Stimulated activated CD4-positive, alpha-beta T cell treated with anti-CD3 and anti-CD28 coated beads, Interleukin-4, amount 100 ng/mL, for 4 hours (primary cell): ENCODE data around the gene KRTAP5-2.

Source experiments
- DNase-seq, 2 experiments: peaks; one replicate each; pipeline ENCODE4 v3.0.0-alpha.2; 2020

KRTAP5-2 gene

GRCh38 chr11:1565904-1566247, 32.2 kb downstream of the KRTAP5-2 start:
- no peak for DNase-seq

- no peak for DNase-seq
These were observed 32.8 kb downstream of the KRTAP5-2 start for GRCh38 chr11:1565173-1565903.

GRCh38 chr11:1564535-1565172, 33.4 kb downstream of the KRTAP5-2 start:
- DNase-seq, result no peak

- DNase-seq, result no peak
These were observed 34.2 kb downstream of the KRTAP5-2 start for GRCh38 chr11:1563697-1564534.

DNA sequence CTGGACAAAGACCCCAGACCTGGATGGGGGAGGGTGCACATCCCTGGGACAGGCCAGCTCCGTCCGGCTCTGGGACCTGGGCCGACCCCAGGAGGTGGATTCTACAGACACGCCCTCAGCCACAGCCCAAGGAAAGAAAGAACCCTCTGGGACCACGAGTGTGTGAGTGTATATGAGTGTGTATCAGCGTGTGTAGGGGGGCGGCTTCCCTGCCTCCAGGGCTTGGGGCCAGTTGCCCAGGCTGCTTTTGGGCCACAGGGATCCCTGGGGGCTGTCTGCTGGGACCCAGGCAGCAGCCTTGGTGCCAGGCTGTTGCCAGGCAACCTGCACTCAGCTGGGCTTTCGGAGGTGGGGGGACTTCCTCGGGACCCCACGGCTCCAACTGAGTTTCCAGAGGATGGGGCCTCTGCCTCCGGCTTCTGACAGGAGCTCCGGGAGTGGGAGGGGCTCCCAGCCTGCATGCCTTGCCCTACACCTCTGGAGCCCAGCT, 34.9 kb downstream of the KRTAP5-2 start:
- DNase-seq, result no peak

GRCh38 chr11:1562469-1563148, 35.5 kb downstream of the KRTAP5-2 start:
- DNase-seq, result no peak

DNA sequence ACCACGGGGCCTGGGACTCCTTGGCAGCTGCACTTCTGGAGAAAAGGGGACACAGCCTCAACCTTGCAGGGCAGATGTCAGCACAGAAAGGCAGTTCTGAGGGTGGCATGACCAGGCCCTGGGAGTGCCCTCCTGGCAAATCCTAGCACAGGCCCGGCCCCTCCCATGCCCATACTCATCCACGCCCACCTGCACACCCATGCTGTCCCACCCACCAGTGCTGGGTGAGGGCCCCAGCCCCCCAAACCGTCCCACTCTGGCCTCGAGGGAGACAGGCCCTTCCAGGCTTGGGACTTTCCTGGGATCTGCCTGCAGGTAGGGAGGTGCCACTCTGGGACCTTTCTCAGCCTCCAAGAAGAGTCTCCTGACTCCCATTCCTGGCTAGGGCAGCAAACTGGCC, 36.1 kb downstream of the KRTAP5-2 start:
- DNase-seq, result no peak

DNA sequence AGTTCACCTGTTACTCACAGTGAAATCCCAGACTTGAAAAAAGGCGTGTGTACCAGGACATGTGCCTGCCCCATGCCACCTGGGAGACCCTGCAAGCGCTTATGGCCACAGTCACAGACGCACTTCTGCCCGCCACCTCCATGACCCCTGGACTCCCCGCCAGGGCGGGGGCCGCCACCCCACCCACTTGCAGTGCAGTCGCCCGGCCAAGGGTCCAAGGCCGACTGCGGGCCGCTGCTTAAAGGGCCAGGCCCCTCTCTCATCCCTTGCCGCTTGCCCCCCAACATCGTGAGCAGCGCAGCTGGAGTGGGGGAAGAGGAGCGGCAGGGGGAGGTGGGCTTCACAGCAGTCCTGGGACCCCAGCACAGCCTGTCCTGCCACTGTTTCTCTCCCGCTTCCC, 36.8 kb downstream of the KRTAP5-2 start:
- no peak for DNase-seq

DNA sequence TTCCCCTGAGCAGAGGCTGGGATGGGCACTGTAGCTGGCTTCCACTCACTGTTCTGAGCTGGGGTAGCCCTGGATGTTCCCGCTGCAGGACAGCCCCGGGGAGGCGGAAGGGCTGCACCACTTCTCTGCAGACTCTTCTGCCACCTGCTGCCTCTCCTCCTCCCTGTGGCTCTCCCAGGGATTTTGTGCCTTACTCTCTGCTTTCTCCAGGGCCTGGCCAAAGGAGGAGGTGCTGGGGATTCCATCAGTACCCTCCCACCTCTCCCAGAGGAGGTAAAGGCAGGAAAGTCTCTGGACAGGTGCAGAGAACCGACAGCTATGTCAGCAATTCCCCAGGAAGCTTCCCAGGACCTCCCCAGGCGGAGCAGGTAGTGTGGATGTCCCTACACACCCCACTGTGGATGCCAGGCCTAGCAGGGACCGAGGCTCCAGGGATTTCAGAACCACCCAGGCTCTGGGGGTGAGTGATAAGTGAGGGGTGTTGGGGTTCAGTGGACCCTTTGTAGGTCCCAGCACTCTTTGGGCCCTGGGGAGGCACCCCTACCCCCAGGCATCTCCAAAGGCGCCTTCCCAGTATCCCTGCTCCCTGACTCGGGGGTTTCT, 37.3 kb downstream of the KRTAP5-2 start:
- no peak for DNase-seq

DNA sequence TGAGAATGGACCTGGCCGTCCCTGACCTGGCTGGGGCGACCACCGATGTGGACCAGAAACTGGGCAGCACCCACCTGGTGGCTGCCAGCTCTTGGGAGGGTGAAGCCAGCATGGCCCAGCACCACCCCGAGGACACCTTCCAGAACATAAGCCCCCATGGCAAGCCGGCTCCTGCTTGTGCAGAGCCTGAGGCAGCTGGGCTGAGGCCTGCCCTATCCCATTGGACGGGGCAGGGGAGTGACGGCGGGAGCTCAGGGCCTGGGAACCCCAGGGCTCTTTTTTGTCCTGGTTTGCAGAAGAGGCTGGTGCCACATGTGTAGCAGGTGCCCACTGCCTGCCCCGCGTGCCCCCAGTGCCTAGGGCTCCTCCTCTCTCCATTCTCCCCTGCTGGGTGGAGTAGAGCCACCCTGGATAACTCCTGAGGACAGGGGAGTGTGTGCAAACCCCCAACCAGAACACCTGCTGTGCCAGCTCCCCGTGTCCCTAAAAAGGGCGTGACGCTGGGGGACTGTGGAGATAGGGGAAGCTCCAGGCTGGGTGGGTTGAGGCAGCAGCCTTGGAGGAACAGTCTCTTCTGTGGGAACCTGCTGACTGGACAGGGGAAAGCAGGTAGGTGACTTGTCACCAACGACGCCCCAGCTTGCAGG, 38.0 kb downstream of the KRTAP5-2 start:
- no peak for DNase-seq

DNA sequence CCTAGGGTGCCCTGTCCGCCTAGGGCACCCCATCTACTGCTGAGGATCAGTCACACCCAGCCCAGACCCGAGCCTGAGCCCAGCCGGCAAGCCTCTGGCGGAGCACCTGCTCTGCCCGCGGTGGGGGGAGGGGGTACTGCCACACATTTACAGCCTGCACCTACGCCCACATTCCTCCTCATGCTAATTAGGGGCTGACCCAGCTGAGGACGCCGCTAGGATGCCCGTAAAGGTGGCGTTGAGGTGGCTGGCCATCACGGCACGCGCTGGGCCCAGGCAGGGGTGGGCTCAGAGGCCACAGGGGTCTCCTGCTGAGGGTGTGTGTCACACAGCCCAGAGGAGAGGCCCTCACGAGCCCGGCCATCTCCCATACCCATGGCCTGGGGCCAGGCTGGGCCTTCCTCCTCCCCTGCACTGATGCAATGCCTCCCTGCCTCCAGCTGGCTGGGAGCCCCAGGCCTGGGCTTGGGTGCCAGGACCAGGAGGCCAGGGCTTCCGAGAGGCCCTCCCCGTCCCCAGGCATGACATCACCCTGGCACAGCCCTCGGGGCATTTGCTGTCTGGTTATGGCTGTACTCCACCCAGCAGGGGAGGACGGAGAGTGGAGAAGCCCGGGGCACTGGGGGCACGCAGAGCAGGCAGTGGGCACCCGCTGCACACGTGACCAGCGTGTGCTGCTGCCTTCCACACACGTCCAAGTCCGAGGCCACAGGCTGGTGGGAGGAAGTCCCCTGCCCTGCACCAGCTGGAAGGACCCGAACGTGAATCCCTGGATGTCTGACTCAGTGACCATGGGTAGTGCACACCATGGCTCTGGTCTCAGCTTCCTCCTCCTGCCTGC, 38.8 kb downstream of the KRTAP5-2 start:
- DNase-seq, result no peak

GRCh38 chr11:1558775-1559110, 39.4 kb downstream of the KRTAP5-2 start:
- DNase-seq, result no peak

- no peak for DNase-seq
These were observed 40.0 kb downstream of the KRTAP5-2 start for GRCh38 chr11:1557904-1558774.

DNA sequence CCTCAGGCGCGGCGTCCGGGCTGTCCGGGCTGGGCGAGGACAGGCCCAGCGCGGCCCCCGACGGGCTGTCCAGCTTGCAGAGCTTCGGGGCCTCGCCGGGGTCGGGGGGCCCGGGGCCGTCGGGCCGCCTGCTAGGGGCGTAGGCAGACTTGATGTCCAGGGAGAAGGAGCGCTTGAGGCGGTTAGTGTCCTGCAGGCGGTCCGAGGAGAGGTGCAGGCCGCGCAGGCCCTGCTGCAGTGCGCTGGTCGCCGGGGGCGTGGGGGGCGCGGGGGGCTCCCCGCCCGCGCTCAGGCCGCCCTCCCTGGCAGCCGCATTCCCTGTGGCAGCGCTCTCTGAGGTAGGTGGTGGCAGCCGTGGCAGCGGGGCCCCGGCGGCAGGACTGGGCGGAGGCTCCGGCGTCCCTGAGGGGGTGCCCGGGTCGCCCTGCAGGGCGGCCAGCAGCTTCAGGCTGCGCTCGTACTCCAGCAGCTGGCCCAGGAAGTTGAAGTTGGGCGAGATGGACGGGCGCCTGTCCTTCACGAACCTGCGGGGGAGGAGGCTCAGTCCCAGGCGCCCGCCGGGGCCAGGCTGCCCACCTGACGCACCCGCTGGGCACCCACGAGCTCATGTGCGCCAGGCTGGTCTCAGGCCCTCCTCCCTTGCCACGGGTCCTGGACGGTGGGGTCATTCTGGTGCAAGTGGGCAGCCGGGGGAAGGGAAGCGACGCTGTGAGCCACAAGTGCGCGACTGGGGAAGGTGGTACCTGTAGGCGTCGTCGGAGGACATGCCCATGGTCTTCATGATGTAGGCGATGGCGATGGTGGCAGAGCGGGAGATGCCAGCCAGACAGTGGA, 40.8 kb downstream of the KRTAP5-2 start:
- no peak for DNase-seq

DNA sequence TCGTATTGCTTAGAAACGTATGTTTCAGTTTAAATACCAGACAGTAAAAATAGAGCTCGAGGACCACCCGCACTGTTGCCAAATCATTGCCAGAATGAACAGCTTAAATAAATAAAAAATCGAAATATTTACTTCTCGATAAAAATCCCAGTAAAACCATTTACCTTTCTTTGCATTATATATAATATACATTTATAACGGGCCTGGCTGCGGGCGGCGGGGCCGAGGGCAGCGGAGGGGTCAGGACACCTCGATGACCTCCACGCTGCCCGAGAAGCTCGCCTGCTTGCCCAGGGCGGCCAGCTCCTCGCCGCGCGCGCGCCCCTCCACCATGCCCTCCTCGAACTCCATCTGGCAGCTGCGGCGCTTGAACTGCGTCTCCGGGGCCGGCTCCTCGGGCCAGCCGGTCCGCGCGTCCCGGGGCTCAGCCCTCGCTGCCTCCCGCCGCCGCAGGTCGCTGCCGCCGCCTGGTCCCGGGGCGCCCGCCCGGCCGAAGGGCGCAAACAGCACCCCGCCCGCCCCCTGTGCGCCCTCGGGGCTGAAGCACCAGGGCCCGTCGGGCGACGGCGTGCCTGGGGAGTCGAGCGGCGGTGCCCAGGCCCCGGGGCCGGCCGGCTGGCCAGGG, 41.7 kb downstream of the KRTAP5-2 start:
- no peak for DNase-seq

GRCh38 chr11:1555713-1556153, 42.4 kb downstream of the KRTAP5-2 start:
- no peak for DNase-seq

- DNase-seq, result no peak
These were observed 42.9 kb downstream of the KRTAP5-2 start for GRCh38 chr11:1554981-1555712.
